ENCODE data around the gene SV2C. TPM values are rescaled to one million over a fixed set of nuclear protein-coding genes. Genes with fewer than 3 reads are reported as not detected.

The SV2C gene
- total RNA-seq, 2 donors from 2014 or later = not detected

- Histone ChIP-seq H3K4me1 (ENCODE audit: control insufficient read depth, insufficient read depth, low read length) (no peaks in the 10 kb centered on the region), H3K9ac (ENCODE audit: extremely low read depth, low read length, poor library complexity, severe bottlenecking) (no peak overlapping the region), H3K4me3 (ENCODE audit: low read length) (no peak overlapping the region), H3K27ac (ENCODE audit: low read depth, low read length) (no peak overlapping the region), H3K36me3 (ENCODE audit: control insufficient read depth, insufficient read depth, low read length) (no peaks in the 10 kb centered on the region), H3K9me3 (ENCODE audit: control insufficient read depth, low read length) (no peaks in the 10 kb centered on the region), H3K27me3 (ENCODE audit: control insufficient read depth, insufficient read depth, low read length, poor library complexity, severe bottlenecking) (no peaks in the 10 kb centered on the region)
- TF ChIP-seq, protein P1, sequence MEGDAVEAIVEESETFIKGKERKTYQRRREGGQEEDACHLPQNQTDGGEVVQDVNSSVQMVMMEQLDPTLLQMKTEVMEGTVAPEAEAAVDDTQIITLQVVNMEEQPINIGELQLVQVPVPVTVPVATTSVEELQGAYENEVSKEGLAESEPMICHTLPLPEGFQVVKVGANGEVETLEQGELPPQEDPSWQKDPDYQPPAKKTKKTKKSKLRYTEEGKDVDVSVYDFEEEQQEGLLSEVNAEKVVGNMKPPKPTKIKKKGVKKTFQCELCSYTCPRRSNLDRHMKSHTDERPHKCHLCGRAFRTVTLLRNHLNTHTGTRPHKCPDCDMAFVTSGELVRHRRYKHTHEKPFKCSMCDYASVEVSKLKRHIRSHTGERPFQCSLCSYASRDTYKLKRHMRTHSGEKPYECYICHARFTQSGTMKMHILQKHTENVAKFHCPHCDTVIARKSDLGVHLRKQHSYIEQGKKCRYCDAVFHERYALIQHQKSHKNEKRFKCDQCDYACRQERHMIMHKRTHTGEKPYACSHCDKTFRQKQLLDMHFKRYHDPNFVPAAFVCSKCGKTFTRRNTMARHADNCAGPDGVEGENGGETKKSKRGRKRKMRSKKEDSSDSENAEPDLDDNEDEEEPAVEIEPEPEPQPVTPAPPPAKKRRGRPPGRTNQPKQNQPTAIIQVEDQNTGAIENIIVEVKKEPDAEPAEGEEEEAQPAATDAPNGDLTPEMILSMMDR (conservative IDR thresholded peaks at IDR 0.05) = no peak
- 79% methylated on average over 1 of the region's 1 CpG; no CpG with 5 or more reads in 1 of the 2 experiments for WGBS, 2 experiments (ENCODE audit: insufficient coverage in 1 of 2, insufficient read length in 1 of 2)
- H3K4me1 Mint-ChIP-seq = no peaks in the 10 kb centered on the region
- no peak overlapping the region for H3K4me3 Mint-ChIP-seq
- H3K27me3 Mint-ChIP-seq (ENCODE audit: insufficient read depth) = no peaks in the 10 kb centered on the region
- DNase-seq = peak; percentile 63
- no peaks in the 10 kb centered on the region for H3K36me3 Mint-ChIP-seq (ENCODE audit: low read depth)
- H3K27ac Mint-ChIP-seq = no peak overlapping the region
- H3K9me3 Mint-ChIP-seq = no peaks in the 10 kb centered on the region
Observed at GRCh38 chr5:76144513-76145274, 61.5 kb downstream of the SV2C start.

GRCh38 chr5:76145945-76146344, 62.8 kb downstream of the SV2C start:
- peak; percentile 82 for DNase-seq
- H3K27ac Mint-ChIP-seq = no peak overlapping the region
- Histone ChIP-seq H3K9ac (ENCODE audit: extremely low read depth, low read length, poor library complexity, severe bottlenecking) (no peak overlapping the region), H3K27ac (ENCODE audit: low read depth, low read length) (no peak overlapping the region), H3K36me3 (ENCODE audit: control insufficient read depth, insufficient read depth, low read length) (no peaks in the 10 kb centered on the region), H3K4me3 (ENCODE audit: low read length) (no peak overlapping the region), H3K9me3 (ENCODE audit: control insufficient read depth, low read length) (no peaks in the 10 kb centered on the region), H3K4me1 (ENCODE audit: control insufficient read depth, insufficient read depth, low read length) (no peaks in the 10 kb centered on the region), H3K27me3 (ENCODE audit: control insufficient read depth, insufficient read depth, low read length, poor library complexity, severe bottlenecking) (no peaks in the 10 kb centered on the region)
- TF ChIP-seq, protein P1 (conservative IDR thresholded peaks at IDR 0.05) = peak; percentile 76
- H3K4me1 Mint-ChIP-seq = no peaks in the 10 kb centered on the region
- no peaks in the 10 kb centered on the region for H3K27me3 Mint-ChIP-seq (ENCODE audit: insufficient read depth)
- H3K36me3 Mint-ChIP-seq (ENCODE audit: low read depth) = no peaks in the 10 kb centered on the region
- no peaks in the 10 kb centered on the region for H3K9me3 Mint-ChIP-seq
- WGBS, 2 experiments (ENCODE audit: insufficient coverage in 1 of 2, insufficient read length in 1 of 2) = 64 to 68% methylated on average over 4 to 5 of the region's 5 CpGs
- H3K4me3 Mint-ChIP-seq = no peak overlapping the region

- H3K4me3 Mint-ChIP-seq = no peak overlapping the region
- no peak overlapping the region for H3K9ac ChIP-seq (ENCODE audit: extremely low read depth, low read length, poor library complexity, severe bottlenecking)
- WGBS, 2 experiments (ENCODE audit: insufficient coverage in 1 of 2, insufficient read length in 1 of 2) = 0% methylated on average over 1 of the region's 1 CpG; no CpG with 5 or more reads in 1 of the 2 experiments
- H3K27me3 ChIP-seq (ENCODE audit: control insufficient read depth, insufficient read depth, low read length, poor library complexity, severe bottlenecking) = no peaks in the 10 kb centered on the region
- H3K27me3 Mint-ChIP-seq (ENCODE audit: insufficient read depth) = no peaks in the 10 kb centered on the region
- H3K36me3 Mint-ChIP-seq (ENCODE audit: low read depth) = no peaks in the 10 kb centered on the region
- TF ChIP-seq, protein P1 (conservative IDR thresholded peaks at IDR 0.05) = no peak
- no peak overlapping the region for H3K4me3 ChIP-seq (ENCODE audit: low read length)
- no peaks in the 10 kb centered on the region for H3K4me1 ChIP-seq (ENCODE audit: control insufficient read depth, insufficient read depth, low read length)
- no peak for DNase-seq
- no peak overlapping the region for H3K27ac ChIP-seq (ENCODE audit: low read depth, low read length)
- H3K36me3 ChIP-seq (ENCODE audit: control insufficient read depth, insufficient read depth, low read length) = no peaks in the 10 kb centered on the region
- H3K4me1 Mint-ChIP-seq = no peaks in the 10 kb centered on the region
- H3K27ac Mint-ChIP-seq = no peak overlapping the region
- H3K9me3 ChIP-seq (ENCODE audit: control insufficient read depth, low read length) = no peaks in the 10 kb centered on the region
- H3K9me3 Mint-ChIP-seq = no peaks in the 10 kb centered on the region
Observed at GRCh38 chr5:76149636-76150035, 66.5 kb downstream of the SV2C start.

Measured in endodermal cell (in vitro differentiated cells).